ENCODE measurements around the gene CALCOCO1.

Gene CALCOCO1, protein sequence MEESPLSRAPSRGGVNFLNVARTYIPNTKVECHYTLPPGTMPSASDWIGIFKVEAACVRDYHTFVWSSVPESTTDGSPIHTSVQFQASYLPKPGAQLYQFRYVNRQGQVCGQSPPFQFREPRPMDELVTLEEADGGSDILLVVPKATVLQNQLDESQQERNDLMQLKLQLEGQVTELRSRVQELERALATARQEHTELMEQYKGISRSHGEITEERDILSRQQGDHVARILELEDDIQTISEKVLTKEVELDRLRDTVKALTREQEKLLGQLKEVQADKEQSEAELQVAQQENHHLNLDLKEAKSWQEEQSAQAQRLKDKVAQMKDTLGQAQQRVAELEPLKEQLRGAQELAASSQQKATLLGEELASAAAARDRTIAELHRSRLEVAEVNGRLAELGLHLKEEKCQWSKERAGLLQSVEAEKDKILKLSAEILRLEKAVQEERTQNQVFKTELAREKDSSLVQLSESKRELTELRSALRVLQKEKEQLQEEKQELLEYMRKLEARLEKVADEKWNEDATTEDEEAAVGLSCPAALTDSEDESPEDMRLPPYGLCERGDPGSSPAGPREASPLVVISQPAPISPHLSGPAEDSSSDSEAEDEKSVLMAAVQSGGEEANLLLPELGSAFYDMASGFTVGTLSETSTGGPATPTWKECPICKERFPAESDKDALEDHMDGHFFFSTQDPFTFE

DNA sequence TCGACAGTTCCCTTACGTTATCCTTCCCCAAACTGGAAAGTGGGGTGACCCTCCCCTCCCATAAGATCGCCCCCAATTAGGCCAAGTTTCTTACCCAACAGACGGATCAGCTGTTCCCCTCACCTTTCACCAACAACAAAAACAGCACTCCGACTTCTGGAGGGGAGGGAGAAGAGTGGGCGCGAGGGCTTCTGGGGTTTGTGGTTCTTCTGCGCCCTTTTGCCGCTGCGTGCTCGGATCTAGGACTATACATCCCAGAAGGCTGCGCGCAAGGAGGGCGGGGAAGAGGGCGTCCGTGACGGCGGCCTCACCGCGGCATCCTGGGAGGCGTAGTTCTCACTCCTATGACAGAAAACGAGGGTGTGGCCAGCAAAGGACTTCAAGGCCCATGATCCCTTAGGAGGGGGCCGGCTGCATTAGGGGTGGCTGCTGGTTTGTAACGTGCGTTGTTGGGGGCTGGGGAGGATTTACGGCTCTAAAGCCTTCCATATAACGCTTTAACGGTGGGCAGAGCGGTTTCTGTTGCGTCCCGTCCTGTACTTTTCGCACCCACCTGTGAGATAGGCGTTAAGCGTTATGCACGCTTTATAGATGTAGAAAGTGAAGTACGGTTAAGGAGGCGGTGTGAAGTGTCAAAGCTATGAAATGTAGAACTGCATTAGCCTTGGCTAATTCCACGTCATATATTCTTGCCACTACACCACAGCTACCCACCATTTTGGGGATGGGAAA is at the start of gene CALCOCO1:
CALCOCO1 (minus strand) TSS at position 143 of the 732 bp plus-strand sequence. CDS start 2,210 bp downstream, outside the sequence.
- DNase-seq (ENCODE audit: low read depth) = peak; percentile 99
- peak within 1 kb of the TSS; percentile 94 for H3K4me3 ChIP-seq (ENCODE audit: low read depth, low read length)
- TF ChIP-seq, protein P1, sequence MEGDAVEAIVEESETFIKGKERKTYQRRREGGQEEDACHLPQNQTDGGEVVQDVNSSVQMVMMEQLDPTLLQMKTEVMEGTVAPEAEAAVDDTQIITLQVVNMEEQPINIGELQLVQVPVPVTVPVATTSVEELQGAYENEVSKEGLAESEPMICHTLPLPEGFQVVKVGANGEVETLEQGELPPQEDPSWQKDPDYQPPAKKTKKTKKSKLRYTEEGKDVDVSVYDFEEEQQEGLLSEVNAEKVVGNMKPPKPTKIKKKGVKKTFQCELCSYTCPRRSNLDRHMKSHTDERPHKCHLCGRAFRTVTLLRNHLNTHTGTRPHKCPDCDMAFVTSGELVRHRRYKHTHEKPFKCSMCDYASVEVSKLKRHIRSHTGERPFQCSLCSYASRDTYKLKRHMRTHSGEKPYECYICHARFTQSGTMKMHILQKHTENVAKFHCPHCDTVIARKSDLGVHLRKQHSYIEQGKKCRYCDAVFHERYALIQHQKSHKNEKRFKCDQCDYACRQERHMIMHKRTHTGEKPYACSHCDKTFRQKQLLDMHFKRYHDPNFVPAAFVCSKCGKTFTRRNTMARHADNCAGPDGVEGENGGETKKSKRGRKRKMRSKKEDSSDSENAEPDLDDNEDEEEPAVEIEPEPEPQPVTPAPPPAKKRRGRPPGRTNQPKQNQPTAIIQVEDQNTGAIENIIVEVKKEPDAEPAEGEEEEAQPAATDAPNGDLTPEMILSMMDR (IDR thresholded peaks at IDR 0.05; ENCODE audit: insufficient read depth, low read depth, low read length, missing control alignments) = no peak

DNA sequence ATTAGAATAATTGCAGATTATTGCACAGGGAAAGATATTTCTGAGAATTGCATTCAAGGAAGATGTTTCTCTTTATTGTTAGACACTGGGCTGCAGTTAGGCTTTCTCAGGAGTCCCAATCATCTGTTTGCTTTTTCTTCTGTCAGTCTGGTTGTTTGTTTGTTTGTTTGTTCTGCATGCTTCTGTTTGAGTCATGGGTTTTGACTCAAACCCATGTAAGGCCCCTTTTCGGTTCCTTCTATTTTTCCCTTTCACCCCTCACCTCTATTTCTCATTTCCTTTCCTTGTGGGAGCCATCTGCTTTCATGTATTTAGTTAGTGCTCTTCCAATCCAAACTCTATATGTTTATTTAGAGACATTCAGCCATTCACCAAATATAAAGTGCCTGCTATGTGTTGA is 49.6 kb upstream of the CALCOCO1 start:
- DNase-seq (ENCODE audit: low read depth) = no peak
- TF ChIP-seq, protein P1 (IDR thresholded peaks at IDR 0.05; ENCODE audit: insufficient read depth, low read depth, low read length, missing control alignments) = no peak
- H3K4me3 ChIP-seq (ENCODE audit: low read depth, low read length) = no peak overlapping the region

DNA sequence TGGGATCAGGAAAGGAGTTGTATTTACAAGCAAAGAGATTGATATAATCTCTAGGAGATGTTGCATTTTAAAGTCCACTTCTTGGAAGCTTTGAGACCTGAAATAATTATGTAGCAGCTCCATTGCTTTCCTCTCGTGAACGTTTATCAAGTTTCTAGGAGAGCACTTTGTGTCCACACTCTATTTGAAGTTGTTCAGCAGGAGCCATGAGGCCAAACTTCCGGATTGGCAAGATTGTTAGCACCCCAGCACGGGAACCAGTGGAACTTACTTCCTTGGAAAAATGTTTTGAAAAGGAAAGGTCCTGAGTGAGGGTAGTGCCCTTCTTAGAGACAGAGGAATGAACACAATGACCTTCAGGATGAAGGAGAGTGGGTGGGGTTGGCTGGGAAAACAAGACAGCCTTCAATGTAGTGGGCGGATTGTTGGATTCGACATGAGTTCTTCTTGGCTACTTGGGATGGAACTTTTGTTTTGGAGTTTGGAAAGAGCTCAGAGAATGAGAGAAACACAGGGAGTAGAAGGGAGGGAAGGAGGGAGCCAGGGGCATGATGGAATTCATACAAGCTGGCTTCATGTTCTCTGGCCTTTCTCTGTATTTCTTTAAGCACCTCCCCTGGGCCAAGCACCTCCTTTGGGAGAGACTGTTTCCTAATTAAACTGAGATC is 48.4 kb upstream of the CALCOCO1 start:
- no peak overlapping the region for H3K4me3 ChIP-seq (ENCODE audit: low read depth, low read length)
- no peak for DNase-seq (ENCODE audit: low read depth)
- TF ChIP-seq, protein P1 (IDR thresholded peaks at IDR 0.05; ENCODE audit: insufficient read depth, low read depth, low read length, missing control alignments) = no peak

DNA sequence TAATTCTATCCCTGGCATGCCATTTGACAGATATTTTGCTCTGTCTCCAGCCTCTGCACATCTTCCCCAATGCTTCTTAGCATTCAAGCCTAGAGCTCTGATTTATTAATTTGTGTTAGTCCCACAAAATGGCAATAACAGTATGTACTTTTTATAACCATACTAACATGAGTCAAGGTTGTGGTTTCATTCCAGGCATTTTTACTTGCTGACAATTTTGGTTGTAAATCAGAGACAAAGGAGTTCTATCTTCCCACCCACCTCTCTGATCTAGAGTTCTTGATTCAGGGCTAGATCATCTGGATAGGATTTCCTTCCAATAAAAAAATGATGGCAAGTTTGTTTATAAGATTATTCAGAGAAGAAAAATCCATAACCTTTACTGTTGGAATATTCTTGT is 43.0 kb upstream of the CALCOCO1 start:
- no peak for DNase-seq (ENCODE audit: low read depth)
- TF ChIP-seq, protein P1 (IDR thresholded peaks at IDR 0.05; ENCODE audit: insufficient read depth, low read depth, low read length, missing control alignments) = no peak

DNA sequence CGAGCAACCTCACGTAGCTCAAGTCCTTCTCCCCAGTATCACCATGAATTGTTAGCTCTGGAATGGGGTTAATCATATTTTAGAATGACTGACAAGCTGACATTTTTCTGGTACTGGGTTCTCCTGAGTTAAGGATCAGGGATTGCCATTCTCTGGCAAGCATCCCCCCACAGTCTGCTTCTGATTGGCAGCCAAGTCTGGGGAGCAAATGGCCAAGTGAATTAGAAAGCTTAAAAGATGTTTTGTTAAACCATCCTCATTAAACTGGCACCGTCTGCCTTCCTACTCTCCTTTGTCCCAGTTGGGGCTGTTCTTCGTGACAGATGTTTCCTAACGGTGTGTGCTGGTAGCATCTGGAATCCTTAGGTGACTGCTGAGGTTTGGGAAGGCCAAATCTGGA is 41.7 kb upstream of the CALCOCO1 start:
- DNase-seq (ENCODE audit: low read depth) = no peak
- H3K4me3 ChIP-seq (ENCODE audit: low read depth, low read length) = no peak overlapping the region
- TF ChIP-seq, protein P1 (IDR thresholded peaks at IDR 0.05; ENCODE audit: insufficient read depth, low read depth, low read length, missing control alignments) = no peak

More for the DNA sequence above, 43.0 kb upstream of the CALCOCO1 start:
- H3K4me3 ChIP-seq (ENCODE audit: low read depth, low read length) = no peak overlapping the region

DNA sequence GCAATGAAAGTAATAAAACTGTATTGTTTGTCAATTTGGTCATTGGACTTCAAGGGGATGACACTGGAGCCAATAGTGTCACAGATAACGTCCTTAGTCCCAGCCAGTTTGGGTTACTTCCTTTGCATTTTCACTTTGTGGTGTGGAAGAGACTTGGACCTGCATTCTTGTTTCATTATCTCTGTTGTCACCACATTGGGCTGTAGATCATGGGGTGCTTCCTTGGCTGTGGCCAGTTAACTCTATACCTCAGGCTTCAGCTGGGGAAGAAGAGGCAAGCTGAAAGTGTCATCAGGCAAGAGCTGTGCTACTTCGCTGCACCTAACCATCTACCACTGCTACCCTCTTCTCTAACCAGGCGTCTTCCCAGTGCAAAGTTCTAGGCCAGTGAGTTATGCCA is 39.6 kb upstream of the CALCOCO1 start:
- TF ChIP-seq, protein P1 (IDR thresholded peaks at IDR 0.05; ENCODE audit: insufficient read depth, low read depth, low read length, missing control alignments) = no peak

More for the DNA sequence above, 39.6 kb upstream of the CALCOCO1 start:
- H3K4me3 ChIP-seq (ENCODE audit: low read depth, low read length) = no peak overlapping the region
- no peak for DNase-seq (ENCODE audit: low read depth)
